ENCODE results near the gene PPP2R2B.

The PPP2R2B gene

DNA sequence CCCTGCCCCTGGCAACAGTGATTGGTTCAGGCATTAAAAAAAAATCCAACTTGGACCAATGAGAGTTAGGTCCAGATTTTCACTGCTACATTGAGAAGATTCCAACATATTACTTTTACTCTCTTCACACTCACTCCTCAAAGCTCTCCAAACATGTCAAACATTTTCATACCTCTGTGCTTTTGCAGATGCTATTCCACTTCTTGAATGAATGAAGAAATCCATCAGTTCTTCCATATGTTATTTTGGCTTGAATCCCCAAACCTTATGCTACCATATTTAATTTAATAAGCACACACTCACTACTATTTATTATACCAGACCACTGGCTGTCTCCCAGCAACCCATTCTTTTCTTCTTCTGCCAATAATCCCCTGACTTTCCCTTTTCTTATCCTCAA is 87.1 kb downstream of the PPP2R2B start:
- no peak overlapping the region for H3K4me3 ChIP-seq (ENCODE audit: low read length)
- no peak for DNase-seq (ENCODE audit: low read depth)
- TF ChIP-seq, protein P1, sequence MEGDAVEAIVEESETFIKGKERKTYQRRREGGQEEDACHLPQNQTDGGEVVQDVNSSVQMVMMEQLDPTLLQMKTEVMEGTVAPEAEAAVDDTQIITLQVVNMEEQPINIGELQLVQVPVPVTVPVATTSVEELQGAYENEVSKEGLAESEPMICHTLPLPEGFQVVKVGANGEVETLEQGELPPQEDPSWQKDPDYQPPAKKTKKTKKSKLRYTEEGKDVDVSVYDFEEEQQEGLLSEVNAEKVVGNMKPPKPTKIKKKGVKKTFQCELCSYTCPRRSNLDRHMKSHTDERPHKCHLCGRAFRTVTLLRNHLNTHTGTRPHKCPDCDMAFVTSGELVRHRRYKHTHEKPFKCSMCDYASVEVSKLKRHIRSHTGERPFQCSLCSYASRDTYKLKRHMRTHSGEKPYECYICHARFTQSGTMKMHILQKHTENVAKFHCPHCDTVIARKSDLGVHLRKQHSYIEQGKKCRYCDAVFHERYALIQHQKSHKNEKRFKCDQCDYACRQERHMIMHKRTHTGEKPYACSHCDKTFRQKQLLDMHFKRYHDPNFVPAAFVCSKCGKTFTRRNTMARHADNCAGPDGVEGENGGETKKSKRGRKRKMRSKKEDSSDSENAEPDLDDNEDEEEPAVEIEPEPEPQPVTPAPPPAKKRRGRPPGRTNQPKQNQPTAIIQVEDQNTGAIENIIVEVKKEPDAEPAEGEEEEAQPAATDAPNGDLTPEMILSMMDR (conservative IDR thresholded peaks at IDR 0.05; ENCODE audit: low read length) = no peak

DNA sequence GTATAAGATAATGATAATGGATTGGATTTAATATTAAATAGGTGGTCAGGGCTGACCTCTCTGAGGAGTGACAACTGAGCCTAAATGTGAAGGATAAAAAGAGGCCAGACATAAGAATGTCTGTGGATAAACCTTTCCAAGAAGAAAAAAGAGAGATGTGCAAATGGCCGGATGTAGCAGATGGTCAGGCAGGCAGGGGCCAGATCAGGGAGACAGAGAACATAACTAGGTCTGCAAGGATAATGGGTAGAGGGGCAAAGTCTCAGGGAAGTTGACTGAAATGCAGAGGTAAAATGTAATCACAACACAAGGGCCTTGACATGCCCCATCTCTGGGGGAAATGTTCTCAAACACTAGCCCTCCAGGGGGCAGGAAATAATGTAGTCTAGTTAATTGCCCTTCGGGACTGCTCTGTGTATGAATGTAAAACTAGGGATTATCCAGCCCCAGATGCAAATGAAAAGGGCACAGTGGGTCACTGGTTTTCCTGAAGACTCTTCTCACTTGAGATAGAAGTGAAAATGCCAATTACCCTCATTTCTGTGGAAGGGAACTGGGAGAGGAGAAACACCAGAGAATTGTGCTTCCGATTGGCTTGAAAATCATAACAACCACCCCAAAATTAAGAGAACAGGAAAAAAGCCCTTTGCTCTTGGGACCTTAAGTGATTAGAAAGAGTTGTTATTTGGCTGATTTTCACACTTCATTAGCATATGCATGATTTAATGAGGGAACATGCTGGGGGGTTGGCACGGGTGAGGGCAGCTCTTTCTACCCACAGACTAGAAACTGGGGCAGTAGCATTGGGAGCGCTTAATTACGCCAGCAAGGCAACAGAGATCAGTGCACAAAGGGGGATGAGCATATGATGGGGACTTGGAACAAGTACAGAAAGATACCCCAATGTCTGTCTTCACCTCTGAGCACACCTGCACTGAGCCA is 88.6 kb downstream of the PPP2R2B start:
- H3K4me3 ChIP-seq (ENCODE audit: low read length) = no peak overlapping the region
- DNase-seq (ENCODE audit: low read depth) = no peak
- TF ChIP-seq, protein P1 (conservative IDR thresholded peaks at IDR 0.05; ENCODE audit: low read length) = no peak

DNA sequence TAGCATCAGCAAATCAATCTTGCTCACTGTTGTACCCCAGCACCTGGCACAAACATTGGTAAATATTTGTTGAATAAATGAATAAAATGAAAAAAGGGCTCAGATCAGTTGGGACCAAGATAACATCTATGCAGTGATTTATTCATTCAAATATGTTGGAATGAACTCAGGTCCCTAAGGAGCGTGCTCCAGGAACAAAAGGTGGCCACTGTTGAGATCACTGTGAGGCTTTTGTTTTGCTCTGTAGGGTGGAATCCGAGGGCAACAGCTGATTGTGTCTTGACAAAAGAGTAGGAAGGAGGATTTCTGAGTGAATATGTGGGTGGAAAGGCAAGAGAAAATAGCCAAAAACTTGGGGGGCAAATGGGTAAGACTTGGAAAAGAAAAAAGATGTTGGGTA is 89.7 kb downstream of the PPP2R2B start:
- TF ChIP-seq, protein P1 (conservative IDR thresholded peaks at IDR 0.05; ENCODE audit: low read length) = no peak
- DNase-seq (ENCODE audit: low read depth) = no peak
- H3K4me3 ChIP-seq (ENCODE audit: low read length) = no peak overlapping the region

DNA sequence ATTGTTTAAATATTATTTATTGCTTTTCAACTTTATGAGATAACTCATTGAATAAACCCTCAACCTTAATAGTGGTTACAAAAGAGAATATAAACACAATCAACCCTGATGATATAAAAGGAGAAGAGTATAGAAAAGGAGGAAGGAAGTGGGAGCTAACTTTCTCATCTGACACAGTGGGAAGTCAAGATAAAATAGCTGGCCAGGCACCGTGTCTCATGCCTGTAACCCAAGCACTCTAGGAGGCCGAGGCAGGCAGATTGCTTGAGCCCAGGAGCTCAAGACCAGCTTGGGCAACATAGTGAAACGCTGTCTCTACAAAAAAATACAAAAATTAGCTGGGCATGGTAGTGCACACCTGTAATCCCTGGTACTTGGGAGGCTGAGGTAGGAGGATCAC is 93.5 kb downstream of the PPP2R2B start:
- DNase-seq (ENCODE audit: low read depth) = no peak

DNA sequence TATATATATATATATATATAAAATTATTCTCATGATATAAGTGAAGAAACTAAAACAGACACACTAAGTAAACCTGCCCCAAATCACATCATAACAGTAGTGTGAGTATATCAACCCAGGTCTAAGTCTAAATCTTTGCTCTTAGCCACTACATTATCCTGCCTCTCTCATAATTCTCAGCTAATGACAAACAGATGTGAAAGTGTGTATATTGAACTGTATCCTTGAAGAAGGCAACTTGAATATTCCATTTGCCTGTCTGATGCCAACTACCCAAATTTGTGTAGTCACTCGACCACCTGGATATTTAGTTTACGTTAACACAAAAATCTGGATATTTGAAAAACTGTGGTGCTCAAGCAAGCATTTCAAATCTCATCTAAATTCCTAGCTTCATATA is 97.4 kb downstream of the PPP2R2B start:
- no peak overlapping the region for H3K4me3 ChIP-seq (ENCODE audit: low read length)
- TF ChIP-seq, protein P1 (conservative IDR thresholded peaks at IDR 0.05; ENCODE audit: low read length) = no peak
- no peak for DNase-seq (ENCODE audit: low read depth)

More for the DNA sequence above, 93.5 kb downstream of the PPP2R2B start:
- no peak overlapping the region for H3K4me3 ChIP-seq (ENCODE audit: low read length)
- TF ChIP-seq, protein P1 (conservative IDR thresholded peaks at IDR 0.05; ENCODE audit: low read length) = no peak

DNA sequence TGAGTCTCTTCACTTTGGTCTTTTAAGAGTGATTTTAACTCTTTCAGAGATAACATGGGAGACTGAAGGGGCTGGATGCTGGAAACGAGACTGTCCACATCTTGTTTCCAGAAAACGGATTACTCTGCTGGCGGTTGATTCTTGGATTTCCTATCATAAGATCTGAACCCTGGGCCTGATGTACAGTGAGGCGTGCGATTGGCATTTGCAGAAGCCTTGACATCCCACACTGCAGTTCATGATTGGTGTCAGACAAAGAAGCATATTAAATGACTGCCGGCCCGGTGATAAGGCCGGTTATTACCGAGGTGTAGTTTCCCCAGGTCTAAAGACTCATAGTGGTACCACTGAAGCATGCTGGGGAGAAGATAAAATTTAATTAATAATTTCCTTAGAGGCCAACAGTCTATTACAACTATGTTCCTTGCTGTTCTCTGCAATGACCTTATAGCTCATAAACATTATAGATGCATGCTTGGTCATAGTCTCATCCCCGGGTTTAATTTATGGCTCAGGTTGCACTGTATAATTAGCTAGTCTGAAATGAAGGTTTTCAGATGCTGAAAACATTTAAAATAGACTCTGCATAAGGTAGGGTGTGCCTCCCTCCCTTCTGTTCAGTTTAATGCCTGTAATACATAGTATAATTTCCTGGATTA is 99.2 kb downstream of the PPP2R2B start:
- no peak for DNase-seq (ENCODE audit: low read depth)
- H3K4me3 ChIP-seq (ENCODE audit: low read length) = no peak overlapping the region
- TF ChIP-seq, protein P1 (conservative IDR thresholded peaks at IDR 0.05; ENCODE audit: low read length) = no peak

Measured in AG10803 (cell line).